ENCODE data around the gene SRGAP3.
A peak's percentile ranks its signal among the peaks of the same experiment; 100 is the strongest.

The SRGAP3 gene

GRCh38 chr3:8975081-8976020 is 274.1 kb downstream of the SRGAP3 start:
- no peak for DNase-seq (ENCODE audit: low read depth in 2 of 2, low spot score in 1 of 2)

- DNase-seq (ENCODE audit: low read depth in 2 of 2, low spot score in 1 of 2) = no peak
Observed at GRCh38 chr3:8974458-8974857, 275.0 kb downstream of the SRGAP3 start.

- DNase-seq (ENCODE audit: low read depth in 2 of 2, low spot score in 1 of 2) = no peak
Observed at GRCh38 chr3:8972639-8973038, 276.8 kb downstream of the SRGAP3 start.

DNA sequence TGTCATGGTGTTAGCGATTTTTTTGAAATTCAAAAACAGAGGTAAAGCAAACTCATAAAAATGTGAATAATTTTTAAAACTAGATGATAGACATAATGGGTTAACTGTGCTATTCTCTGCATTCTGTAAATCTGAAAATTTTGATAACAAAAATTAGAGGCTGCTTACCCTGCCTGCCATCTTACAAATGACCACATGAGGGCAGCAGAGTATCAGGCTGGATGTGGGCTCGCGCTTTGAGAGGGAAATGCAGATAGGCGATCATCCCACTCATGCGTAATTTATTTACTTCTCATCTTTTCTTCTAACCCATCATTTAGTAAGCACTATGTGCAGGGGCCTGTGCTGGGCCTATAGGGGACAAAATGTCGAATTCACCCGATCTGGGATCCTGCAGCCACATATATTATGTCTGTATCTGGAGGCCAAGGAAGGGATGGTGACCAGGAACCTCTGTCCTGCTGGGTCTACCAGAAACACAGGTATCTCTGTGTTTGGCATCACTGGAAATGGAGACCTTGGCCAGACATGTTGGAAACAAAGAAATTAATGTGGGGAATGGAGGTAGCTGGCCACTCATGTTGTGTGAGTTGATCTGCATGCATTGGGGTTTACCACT is 278.4 kb downstream of the SRGAP3 start:
- DNase-seq (ENCODE audit: low read depth in 2 of 2, low spot score in 1 of 2) = peak; percentile 30 to 55

DNA sequence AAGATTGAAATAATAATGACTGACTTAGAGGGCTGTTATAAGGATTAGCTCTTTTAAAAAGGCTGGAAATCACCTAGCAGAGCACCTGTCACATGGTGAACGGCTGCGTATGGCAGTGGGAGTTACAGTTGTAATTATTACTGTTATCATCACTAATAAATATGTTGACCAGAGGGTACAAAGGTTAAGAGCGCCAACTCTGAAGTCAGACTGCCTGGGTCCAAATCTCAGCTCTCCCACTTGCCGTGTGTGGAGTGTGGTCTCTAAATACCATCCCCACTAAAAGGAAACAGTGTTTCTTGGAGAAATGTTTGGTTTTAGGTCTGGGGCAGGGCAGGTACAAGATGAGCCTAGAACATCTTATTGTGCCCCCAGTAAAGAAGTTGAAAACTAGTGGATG is 280.2 kb downstream of the SRGAP3 start:
- no peak for DNase-seq (ENCODE audit: low read depth in 2 of 2, low spot score in 1 of 2)

- no peak for DNase-seq (ENCODE audit: low read depth in 2 of 2, low spot score in 1 of 2)
Observed at GRCh38 chr3:8968375-8968882, 281.0 kb downstream of the SRGAP3 start.

GRCh38 chr3:8967553-8967952 is 281.9 kb downstream of the SRGAP3 start:
- DNase-seq (ENCODE audit: low read depth in 2 of 2, low spot score in 1 of 2) = no peak

GRCh38 chr3:8966820-8967348 is 282.6 kb downstream of the SRGAP3 start:
- DNase-seq (ENCODE audit: low read depth in 2 of 2, low spot score in 1 of 2) = no peak

DNA sequence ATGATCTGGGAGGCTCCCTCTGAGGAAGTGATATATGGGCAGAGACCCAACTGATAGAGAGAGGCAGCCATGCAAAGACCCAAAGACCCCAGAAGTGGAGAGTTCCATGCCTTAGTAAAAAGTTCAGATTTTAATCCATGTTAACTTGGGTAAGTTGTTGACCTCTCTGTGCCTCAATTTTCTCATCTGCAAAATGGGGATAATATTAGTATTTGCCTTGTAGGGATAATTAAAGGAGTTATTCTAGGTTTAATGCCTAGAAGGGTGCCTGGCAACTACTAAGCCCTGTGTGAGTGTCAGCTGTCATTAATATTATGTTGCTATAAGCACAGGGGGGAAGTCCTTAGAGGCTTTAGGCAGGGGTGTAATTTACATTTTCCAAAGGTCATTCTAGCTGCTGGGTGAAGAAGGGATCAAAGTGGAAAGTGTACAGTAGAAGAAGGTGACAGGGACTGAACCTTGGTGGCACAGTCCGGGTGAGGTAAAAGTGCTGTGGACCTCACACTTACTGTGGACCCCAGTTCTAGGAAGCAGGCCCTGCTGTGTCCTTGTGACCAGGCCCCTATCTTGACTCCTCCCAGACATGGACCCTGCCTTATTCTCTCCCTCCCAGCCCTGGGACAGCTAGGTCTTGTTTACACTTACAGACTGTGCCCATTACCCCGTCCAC is 283.2 kb downstream of the SRGAP3 start:
- DNase-seq (ENCODE audit: low read depth in 2 of 2, low spot score in 1 of 2) = no peak

- DNase-seq (ENCODE audit: low read depth in 2 of 2, low spot score in 1 of 2) = no peak
Observed at GRCh38 chr3:8964436-8965370, 284.7 kb downstream of the SRGAP3 start.

DNA sequence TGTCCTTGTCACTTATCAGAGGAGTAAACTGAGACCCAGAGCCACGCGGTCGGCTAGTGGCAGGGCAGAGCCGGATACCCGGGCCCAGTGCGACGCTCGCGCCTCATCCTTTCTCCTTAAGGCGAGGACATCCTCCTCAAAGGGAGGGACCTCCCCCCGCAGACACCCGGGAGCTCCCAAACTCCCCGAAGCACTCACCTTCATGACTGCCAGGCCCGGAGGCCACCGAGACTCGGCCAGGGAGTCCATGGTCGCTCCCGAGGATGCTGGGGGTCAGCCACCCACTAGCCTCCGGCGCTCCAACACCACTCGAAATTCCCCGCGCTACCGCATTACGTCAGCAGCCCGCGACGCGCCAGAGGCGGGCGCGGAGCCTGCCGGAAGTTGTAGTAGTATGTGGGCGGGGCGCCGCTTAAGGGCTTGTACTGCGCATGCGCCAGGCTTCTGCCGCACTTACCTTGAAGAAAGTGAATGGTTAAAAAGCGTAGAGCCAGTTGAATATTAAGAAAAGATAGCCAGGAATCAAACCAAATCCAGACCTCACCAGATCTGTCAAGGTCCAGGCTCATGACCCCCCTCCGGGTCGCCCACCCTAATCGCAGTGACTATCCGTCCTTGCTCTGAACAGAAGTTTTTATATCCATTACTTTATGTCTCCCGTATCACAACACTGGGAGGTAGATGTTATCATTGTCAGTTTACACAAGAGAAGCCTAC is 286.2 kb downstream of the SRGAP3 start, which contains the start of gene RAD18:
TSS of gene RAD18 (minus strand) at position 336 of the 717 bp plus-strand sequence. CDS start at position 249, 87 bp downstream.
- DNase-seq (ENCODE audit: low read depth in 2 of 2, low spot score in 1 of 2) = peak; percentile 80 to 85

GRCh38 chr3:8962226-8962861 is 287.1 kb downstream of the SRGAP3 start:
- DNase-seq (ENCODE audit: low read depth in 2 of 2, low spot score in 1 of 2) = no peak

- DNase-seq (ENCODE audit: low read depth in 2 of 2, low spot score in 1 of 2) = no peak
Observed at GRCh38 chr3:8959668-8960067, 289.8 kb downstream of the SRGAP3 start.

DNA sequence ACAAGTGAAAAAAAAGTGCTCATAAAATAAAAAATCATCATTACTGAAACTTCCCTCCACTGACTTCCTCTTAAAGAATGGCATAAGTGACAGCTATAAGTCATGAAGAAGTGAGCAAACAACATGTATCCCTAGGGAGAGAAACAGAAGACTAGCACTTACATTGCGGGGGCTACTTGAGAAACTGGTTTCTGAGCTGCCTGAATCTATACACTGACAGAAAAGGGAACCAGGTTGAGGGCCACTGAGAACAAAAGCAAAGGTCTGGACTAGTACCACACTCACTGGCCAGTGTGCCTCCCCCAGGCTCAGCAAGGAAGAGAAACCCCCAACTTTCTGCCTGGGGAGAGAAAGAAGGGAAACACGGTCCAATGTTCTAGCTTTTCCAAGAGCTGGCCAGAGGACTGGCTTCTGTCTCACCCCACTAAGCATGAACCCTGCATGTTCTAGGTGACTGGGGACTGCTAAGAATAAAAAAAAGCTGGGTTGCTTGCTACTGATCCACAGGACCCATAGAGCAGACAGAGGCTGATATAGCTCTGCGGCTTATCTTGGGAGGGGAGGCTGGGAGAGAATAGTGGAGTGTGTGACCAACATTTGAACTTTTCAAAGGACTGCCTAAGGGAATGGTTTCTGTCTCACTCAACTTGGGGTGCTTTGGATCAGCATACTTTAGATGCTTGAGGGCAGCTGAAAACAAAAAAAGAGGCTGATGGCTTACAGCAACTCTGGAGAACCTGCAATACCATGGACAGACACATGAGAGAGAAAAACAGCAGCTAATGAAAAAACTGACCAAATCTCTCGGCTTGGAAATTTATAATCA is 294.3 kb downstream of the SRGAP3 start:
- no peak for DNase-seq (ENCODE audit: low read depth in 2 of 2, low spot score in 1 of 2)

GRCh38 chr3:8953313-8953712 is 296.1 kb downstream of the SRGAP3 start:
- no peak for DNase-seq (ENCODE audit: low read depth in 2 of 2, low spot score in 1 of 2)

DNA sequence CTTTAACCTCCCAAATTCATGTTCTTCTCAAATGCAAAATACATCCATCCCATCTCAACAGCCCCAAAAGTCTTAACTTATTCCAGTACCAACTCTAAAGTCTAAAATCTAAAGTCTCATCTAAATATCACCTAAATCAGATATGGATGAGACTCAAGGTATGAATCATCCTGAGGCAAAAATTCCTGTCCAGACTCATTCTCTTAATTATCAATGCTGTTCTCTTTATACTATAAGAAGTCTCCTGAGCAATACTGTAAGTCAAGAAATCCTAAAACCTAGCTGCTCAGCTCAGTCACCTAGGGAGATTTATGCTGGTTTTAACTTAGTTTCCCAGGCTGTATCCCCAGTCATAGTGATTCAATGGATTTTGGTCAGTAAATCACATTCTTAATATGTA is 297.3 kb downstream of the SRGAP3 start:
- no peak for DNase-seq (ENCODE audit: low read depth in 2 of 2, low spot score in 1 of 2)

- no peak for DNase-seq (ENCODE audit: low read depth in 2 of 2, low spot score in 1 of 2)
Observed at GRCh38 chr3:8945890-8946600, 303.4 kb downstream of the SRGAP3 start.
